Smooth muscle cell (in vitro differentiated cells): ENCODE data around the gene ACP3. TPM values are rescaled to one million over a fixed set of nuclear protein-coding genes. Genes with fewer than 3 reads are reported as not detected.

Source experiments
- DNase-seq: peaks from one replicate; lab custom pipeline; 2025; ENCODE audit not compliant: unreplicated experiment; lab: John Stamatoyannopoulos, UW
- H2AFZ ChIP-seq: fragments of 200-600 bp; sonication (generic); 2 replicates; pipeline ENCODE4 v1.6.0; 2016; ENCODE audit warnings: antibody characterized with exemption, low read depth, mild to moderate bottlenecking
- H3F3A ChIP-seq: fragments of 200-600 bp; sonication (generic); 2 replicates; pipeline ENCODE4 v1.6.0; 2017; ENCODE audit warnings: antibody characterized with exemption, low read depth
- H3K27ac ChIP-seq: fragments of 200-600 bp; sonication (generic); 2 replicates; pipeline ENCODE4 v1.5.1; 2016; ENCODE audit warnings: low read depth, mild to moderate bottlenecking
- H3K27me3 ChIP-seq: fragments of 200-600 bp; sonication (generic); 2 replicates; pipeline ENCODE4 v1.6.1; 2016; ENCODE audit warnings: low read depth, mild to moderate bottlenecking
- H3K36me3 ChIP-seq: fragments of 200-600 bp; sonication (generic); 2 replicates; pipeline ENCODE4 v1.5.1; 2016; ENCODE audit warnings: low read depth
- H3K4me1 ChIP-seq: fragments of 200-600 bp; sonication (generic); 2 replicates; pipeline ENCODE4 v1.5.1; 2016; ENCODE audit warnings: low read depth
- H3K4me2 ChIP-seq: fragments of 200-600 bp; sonication (generic); 2 replicates; pipeline ENCODE4 v1.6.0; 2016; ENCODE audit warnings: mild to moderate bottlenecking
- H3K4me3 ChIP-seq: fragments of 200-600 bp; sonication (generic); 2 replicates; pipeline ENCODE4 v1.5.1; 2016; ENCODE audit warnings: mild to moderate bottlenecking
- H3K79me2 ChIP-seq: fragments of 200-600 bp; sonication (generic); 2 replicates; pipeline ENCODE4 v1.6.0; 2016; ENCODE audit warnings: low read depth, mild to moderate bottlenecking
- H3K9ac ChIP-seq: fragments of 200-600 bp; sonication (generic); 2 replicates; pipeline ENCODE4 v1.6.0; 2016; ENCODE audit warnings: low read depth
- H3K9me3 ChIP-seq: fragments of 200-600 bp; sonication (generic); replicated peaks from 2 replicates; pipeline ENCODE4 v1.5.1; 2016; ENCODE audit warnings: low read depth
- H4K20me1 ChIP-seq: fragments of 200-600 bp; sonication (generic); 2 replicates; pipeline ENCODE4 v1.6.0; 2016; ENCODE audit warnings: low read depth
- WGBS: methylation state at CpG from one replicate; pipeline ENCODE4 v1.1.7; 2016; ENCODE audit warnings: low lambda C conversion rate; 5-methylcytosine and 5-hydroxymethylcytosine counted together
- polyA plus RNA-seq: library from polyadenylated mRNA; unstranded; fragments of >200 nt; fragmentation: Nextera tagmentation; extraction: Ambion mirVana; gene quantifications from 2 replicates; pipeline ENCODE4 v1.2.1, GENCODE V29; 2016
- total RNA-seq: library from RNA; depleted of rRNA; stranded (reverse); fragments of >200 nt; gene quantifications from 2 replicates; pipeline ENCODE4 v1.2.3, GENCODE V29; 2014
- TF ChIP-seq, protein P1 (sequence below): fragments of 200-600 bp; sonication (generic); IDR thresholded peaks from 2 replicates; pipeline ENCODE4 v1.5.1; 2017; ENCODE audit warnings: borderline replicate concordance, mild to moderate bottlenecking, antibody characterized with exemption; ENCODE audit not compliant: insufficient read depth, poor library complexity, severe bottlenecking

The ACP3 gene
- total and polyA plus RNA-seq, 2 experiments from 2014 or later = 35.8 to 36.6 TPM

- Histone ChIP-seq H3K4me1 (no peaks in the 10 kb centered on the region), H3K4me2 (no peak overlapping the region), H4K20me1 (no peaks in the 10 kb centered on the region), H3K4me3 (no peak overlapping the region), H3K79me2 (no peaks in the 10 kb centered on the region), H3F3A (no peaks in the 10 kb centered on the region), H2AFZ (no peak overlapping the region), H3K36me3 (peaks cover 15% of the 10 kb centered on the region), H3K9me3 (no peaks in the 10 kb centered on the region), H3K27ac (no peak overlapping the region), H3K27me3 (no peaks in the 10 kb centered on the region), H3K9ac (no peak overlapping the region)
- 89% methylated on average over 1 of the region's 1 CpG for WGBS
- no peak for DNase-seq
- TF ChIP-seq, protein P1, sequence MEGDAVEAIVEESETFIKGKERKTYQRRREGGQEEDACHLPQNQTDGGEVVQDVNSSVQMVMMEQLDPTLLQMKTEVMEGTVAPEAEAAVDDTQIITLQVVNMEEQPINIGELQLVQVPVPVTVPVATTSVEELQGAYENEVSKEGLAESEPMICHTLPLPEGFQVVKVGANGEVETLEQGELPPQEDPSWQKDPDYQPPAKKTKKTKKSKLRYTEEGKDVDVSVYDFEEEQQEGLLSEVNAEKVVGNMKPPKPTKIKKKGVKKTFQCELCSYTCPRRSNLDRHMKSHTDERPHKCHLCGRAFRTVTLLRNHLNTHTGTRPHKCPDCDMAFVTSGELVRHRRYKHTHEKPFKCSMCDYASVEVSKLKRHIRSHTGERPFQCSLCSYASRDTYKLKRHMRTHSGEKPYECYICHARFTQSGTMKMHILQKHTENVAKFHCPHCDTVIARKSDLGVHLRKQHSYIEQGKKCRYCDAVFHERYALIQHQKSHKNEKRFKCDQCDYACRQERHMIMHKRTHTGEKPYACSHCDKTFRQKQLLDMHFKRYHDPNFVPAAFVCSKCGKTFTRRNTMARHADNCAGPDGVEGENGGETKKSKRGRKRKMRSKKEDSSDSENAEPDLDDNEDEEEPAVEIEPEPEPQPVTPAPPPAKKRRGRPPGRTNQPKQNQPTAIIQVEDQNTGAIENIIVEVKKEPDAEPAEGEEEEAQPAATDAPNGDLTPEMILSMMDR = no peak
Observed at GRCh38 chr3:132332508-132332907, 15.3 kb downstream of the ACP3 start.

DNA sequence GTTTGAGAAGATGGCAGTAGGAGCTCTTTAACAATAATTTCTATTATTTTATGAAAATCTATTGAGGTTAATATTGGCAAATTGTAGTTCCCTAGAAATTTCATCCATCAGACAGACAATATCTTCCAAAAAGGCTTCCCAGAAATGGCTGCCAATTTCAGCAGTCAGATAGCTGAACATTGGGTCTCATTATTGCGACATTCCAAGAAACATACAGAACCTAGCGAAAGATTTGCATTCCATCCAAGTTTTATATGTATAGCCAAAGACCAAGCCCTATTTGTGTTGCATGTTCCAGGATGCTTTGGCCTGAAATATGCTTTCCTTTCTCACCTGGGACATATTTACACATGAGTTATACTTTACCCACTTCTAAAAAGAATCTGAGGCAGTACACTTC is 24.5 kb downstream of the ACP3 start:
- no peak overlapping the region for H2AFZ ChIP-seq
- 88% methylated on average over 2 of the region's 2 CpGs for WGBS
- no peak overlapping the region for H3K9ac ChIP-seq
- H3K4me2 ChIP-seq = no peak overlapping the region
- no peaks in the 10 kb centered on the region for H3K9me3 ChIP-seq
- H3K79me2 ChIP-seq = no peaks in the 10 kb centered on the region
- TF ChIP-seq, protein P1 = no peak
- no peaks in the 10 kb centered on the region for H3K36me3 ChIP-seq
- DNase-seq = no peak
- no peaks in the 10 kb centered on the region for H3F3A ChIP-seq
- H4K20me1 ChIP-seq = no peaks in the 10 kb centered on the region
- no peak overlapping the region for H3K27ac ChIP-seq
- H3K27me3 ChIP-seq = no peaks in the 10 kb centered on the region
- no peak overlapping the region for H3K4me3 ChIP-seq
- peaks cover 4% of the 10 kb centered on the region for H3K4me1 ChIP-seq

GRCh38 chr3:132342183-132342582 is 25.0 kb downstream of the ACP3 start:
- H2AFZ ChIP-seq = no peak overlapping the region
- WGBS = 71% methylated on average over 5 of the region's 5 CpGs
- H4K20me1 ChIP-seq = no peaks in the 10 kb centered on the region

DNA sequence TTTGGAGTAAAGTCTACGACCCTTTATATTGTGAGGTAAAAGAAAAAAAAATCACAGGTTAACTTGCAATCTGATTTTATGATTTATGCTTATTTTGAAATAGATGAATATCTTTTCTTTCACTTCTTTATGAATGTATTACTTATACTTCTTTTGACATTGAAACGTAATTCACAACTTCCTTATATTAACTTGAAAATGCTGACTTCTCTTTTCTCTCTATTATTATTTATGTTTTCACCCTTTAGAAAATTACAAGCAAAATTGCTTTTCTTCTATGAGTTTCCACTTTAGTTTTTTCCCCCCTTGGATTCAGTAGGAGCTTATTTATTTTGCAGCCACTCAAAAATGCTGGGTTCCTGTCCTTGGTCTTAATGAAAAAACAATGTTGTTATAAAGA is 25.4 kb downstream of the ACP3 start:
- H3K27ac ChIP-seq = no peak overlapping the region
- no peaks in the 10 kb centered on the region for H3K36me3 ChIP-seq
- H2AFZ ChIP-seq = no peak overlapping the region
- DNase-seq = no peak
- no peaks in the 10 kb centered on the region for H3K27me3 ChIP-seq
- H3K9ac ChIP-seq = no peak overlapping the region
- H3K9me3 ChIP-seq = no peaks in the 10 kb centered on the region
- 97% methylated on average over 2 of the region's 2 CpGs for WGBS
- peak overlapping the region; percentile 64 for H3K4me2 ChIP-seq
- no peaks in the 10 kb centered on the region for H3F3A ChIP-seq
- TF ChIP-seq, protein P1 = no peak
- no peaks in the 10 kb centered on the region for H3K79me2 ChIP-seq
- no peaks in the 10 kb centered on the region for H4K20me1 ChIP-seq
- H3K4me1 ChIP-seq = peaks cover 4% of the 10 kb centered on the region
- no peak overlapping the region for H3K4me3 ChIP-seq

More at GRCh38 chr3:132342183-132342582, 25.0 kb downstream of the ACP3 start:
- Histone ChIP-seq H3K4me1 (peaks cover 4% of the 10 kb centered on the region), H3K79me2 (no peaks in the 10 kb centered on the region), H3K4me2 (no peak overlapping the region), H3K9ac (no peak overlapping the region), H3K9me3 (no peaks in the 10 kb centered on the region), H3K36me3 (no peaks in the 10 kb centered on the region), H3K27ac (no peak overlapping the region), H3K4me3 (no peak overlapping the region), H3F3A (no peaks in the 10 kb centered on the region), H3K27me3 (no peaks in the 10 kb centered on the region)
- no peak for DNase-seq
- TF ChIP-seq, protein P1 = peak; percentile 6
